Measurements from ENCODE around the gene CNN1.

The CNN1 gene

DNA sequence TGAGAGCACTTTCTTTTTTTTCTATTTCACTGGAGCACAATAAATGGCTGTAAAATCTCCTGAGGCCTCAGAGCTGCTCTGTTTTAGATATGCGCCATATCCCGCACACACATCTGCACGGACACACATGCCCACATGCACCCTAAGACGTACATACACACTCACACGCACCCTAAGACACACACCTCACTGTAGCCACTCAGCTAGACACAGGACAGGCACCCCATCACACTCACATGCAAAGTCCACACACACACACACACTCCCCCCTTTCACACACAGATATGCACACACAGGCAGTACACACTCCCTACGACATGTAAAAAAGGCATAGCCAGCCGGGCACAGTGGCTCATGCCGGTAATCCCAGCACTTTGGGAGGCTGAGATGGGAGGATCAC, 11.6 kb downstream of the CNN1 start:
- H3K4me3 ChIP-seq (ENCODE audit: low read length in 2 of 2), result no peak overlapping the region
- H3K9ac ChIP-seq (ENCODE audit: low read depth in 1 of 2, low read length in 2 of 2), result no peak overlapping the region
- no peaks in the 10 kb centered on the region for H3K4me1 ChIP-seq (ENCODE audit: control insufficient read depth in 2 of 2, insufficient read depth in 2 of 2, low read length in 2 of 2)
- H3K27ac ChIP-seq (ENCODE audit: low read depth in 2 of 2, low read length in 2 of 2), result no peak overlapping the region
- H3K27me3 ChIP-seq (ENCODE audit: control insufficient read depth in 2 of 2, insufficient read depth in 2 of 2, low read length in 2 of 2), result no peaks in the 10 kb centered on the region
- peaks cover 15 to 21% of the 10 kb centered on the region in 2 donors for H3K36me3 ChIP-seq (ENCODE audit: control insufficient read depth in 2 of 2, insufficient read depth in 2 of 2, low read length in 2 of 2)
- no peaks in the 10 kb centered on the region for H3K9me3 ChIP-seq (ENCODE audit: control insufficient read depth in 2 of 2, low read length in 2 of 2)

DNA sequence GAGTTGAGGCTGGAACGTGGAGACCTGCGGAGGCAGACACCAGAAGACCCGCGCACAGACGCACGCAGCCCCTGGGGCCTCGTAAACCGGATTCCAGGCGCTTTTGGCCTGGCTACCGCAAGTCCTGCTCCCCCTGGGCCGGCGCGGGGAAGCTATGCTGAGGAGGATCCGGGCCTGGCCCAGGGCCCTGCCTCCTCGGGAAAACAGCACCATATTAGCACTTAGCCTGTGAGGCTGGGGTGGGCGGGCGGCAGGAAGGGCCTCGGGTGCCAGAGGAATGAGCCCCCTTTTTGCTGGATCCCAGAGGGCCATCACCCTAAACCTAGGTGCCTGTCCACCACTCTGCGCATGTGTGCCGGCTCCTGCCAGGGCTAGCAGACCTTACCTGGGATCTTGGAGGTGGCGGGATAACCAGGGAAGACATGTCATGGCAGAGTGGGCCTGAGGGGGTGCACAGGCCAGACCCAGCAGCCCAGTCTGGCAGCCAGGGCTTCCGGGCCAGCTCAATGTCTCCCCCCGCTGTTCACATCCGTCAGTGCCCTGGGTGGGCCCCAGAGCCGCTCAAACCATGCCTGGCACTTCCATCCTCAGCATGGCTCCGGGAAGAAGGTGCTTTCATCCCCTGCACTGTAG, 13.1 kb downstream of the CNN1 start:
- no peaks in the 10 kb centered on the region for H3K27me3 ChIP-seq (ENCODE audit: control insufficient read depth in 2 of 2, insufficient read depth in 2 of 2, low read length in 2 of 2)
- H3K36me3 ChIP-seq (ENCODE audit: control insufficient read depth in 2 of 2, insufficient read depth in 2 of 2, low read length in 2 of 2), result peaks cover 15 to 29% of the 10 kb centered on the region in 2 donors
- H3K9ac ChIP-seq (ENCODE audit: low read depth in 1 of 2, low read length in 2 of 2), result no peak overlapping the region
- H3K4me1 ChIP-seq (ENCODE audit: control insufficient read depth in 2 of 2, insufficient read depth in 2 of 2, low read length in 2 of 2), result no peaks in the 10 kb centered on the region
- no peak overlapping the region for H3K4me3 ChIP-seq (ENCODE audit: low read length in 2 of 2)
- H3K27ac ChIP-seq (ENCODE audit: low read depth in 2 of 2, low read length in 2 of 2), result peak overlapping the region; percentile 2 to 68
- no peaks in the 10 kb centered on the region for H3K9me3 ChIP-seq (ENCODE audit: control insufficient read depth in 2 of 2, low read length in 2 of 2)

DNA sequence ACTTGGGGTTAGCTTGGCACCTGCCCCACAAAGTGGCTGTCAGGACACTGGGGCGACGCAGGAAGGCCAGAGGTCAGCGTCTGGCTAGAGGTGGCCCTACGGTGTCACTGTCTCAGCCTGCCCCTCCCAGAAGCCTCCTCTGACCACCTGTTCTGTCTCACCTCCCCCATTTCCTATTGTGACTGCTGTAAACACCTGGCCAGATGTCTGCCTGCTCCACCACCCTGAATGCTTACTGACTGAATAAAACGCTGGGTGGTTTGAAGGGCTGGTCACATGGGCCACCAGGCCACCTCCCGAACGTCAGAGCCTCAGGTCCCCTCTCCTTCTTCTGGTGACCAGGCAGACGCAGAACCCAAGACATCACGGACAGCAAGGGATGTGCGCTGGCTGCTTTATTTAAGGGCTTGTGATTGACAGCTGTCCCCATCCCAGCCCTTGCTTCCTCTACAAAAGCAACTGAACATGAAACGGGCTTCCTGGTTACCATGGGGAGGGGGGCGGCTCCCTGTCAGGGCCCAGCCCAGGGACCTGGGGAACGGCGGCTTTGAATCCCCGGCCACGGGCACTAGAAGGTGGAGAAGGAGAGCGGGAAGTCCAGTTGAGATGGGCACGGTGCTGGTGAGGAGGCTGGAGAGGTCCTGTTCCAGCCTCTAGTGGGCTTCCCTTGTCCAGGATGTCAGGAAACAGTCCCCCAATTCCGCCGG, 14.2 kb downstream of the CNN1 start:
- no peaks in the 10 kb centered on the region for H3K9me3 ChIP-seq (ENCODE audit: control insufficient read depth in 2 of 2, low read length in 2 of 2)
- H3K9ac ChIP-seq (ENCODE audit: low read depth in 1 of 2, low read length in 2 of 2), result no peak overlapping the region
- peaks cover 15 to 31% of the 10 kb centered on the region in 2 donors for H3K36me3 ChIP-seq (ENCODE audit: control insufficient read depth in 2 of 2, insufficient read depth in 2 of 2, low read length in 2 of 2)
- H3K4me3 ChIP-seq (ENCODE audit: low read length in 2 of 2), result no peak overlapping the region
- H3K4me1 ChIP-seq (ENCODE audit: control insufficient read depth in 2 of 2, insufficient read depth in 2 of 2, low read length in 2 of 2), result peaks cover under 1 to 1% of the 10 kb centered on the region in 2 donors
- H3K27me3 ChIP-seq (ENCODE audit: control insufficient read depth in 2 of 2, insufficient read depth in 2 of 2, low read length in 2 of 2), result no peaks in the 10 kb centered on the region
- peak overlapping the region in 1 of 2 donors; percentile 68 for H3K27ac ChIP-seq (ENCODE audit: low read depth in 2 of 2, low read length in 2 of 2)

DNA sequence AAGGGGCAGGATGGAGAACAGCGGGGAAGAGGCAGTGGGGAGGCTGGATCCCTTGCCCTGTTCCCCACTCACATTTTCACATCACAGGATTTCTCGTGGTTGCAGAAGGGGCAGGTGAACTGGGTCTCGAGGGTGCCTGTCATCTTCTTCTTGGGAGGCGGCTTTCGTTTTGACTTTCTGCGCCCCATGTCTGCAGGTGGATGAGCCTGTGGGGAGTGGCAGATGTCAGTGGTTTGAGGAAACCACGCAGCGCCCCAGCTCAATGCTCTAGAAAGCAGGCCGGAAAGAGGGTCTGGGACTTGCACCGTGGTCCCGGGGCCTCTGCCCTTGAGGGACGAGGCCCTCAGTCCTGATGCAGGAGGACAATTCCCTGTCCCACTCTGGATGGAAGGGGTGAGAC, 15.5 kb downstream of the CNN1 start:
- no peak overlapping the region for H3K9ac ChIP-seq (ENCODE audit: low read depth in 1 of 2, low read length in 2 of 2)
- peak overlapping the region in 1 of 2 donors; percentile 56 for H3K27ac ChIP-seq (ENCODE audit: low read depth in 2 of 2, low read length in 2 of 2)
- H3K4me1 ChIP-seq (ENCODE audit: control insufficient read depth in 2 of 2, insufficient read depth in 2 of 2, low read length in 2 of 2), result peaks cover 8% of the 10 kb centered on the region in 2 donors
- peaks cover 15 to 31% of the 10 kb centered on the region in 2 donors for H3K36me3 ChIP-seq (ENCODE audit: control insufficient read depth in 2 of 2, insufficient read depth in 2 of 2, low read length in 2 of 2)
- H3K4me3 ChIP-seq (ENCODE audit: low read length in 2 of 2), result no peak overlapping the region
- H3K27me3 ChIP-seq (ENCODE audit: control insufficient read depth in 2 of 2, insufficient read depth in 2 of 2, low read length in 2 of 2), result no peaks in the 10 kb centered on the region
- H3K9me3 ChIP-seq (ENCODE audit: control insufficient read depth in 2 of 2, low read length in 2 of 2), result no peaks in the 10 kb centered on the region

DNA sequence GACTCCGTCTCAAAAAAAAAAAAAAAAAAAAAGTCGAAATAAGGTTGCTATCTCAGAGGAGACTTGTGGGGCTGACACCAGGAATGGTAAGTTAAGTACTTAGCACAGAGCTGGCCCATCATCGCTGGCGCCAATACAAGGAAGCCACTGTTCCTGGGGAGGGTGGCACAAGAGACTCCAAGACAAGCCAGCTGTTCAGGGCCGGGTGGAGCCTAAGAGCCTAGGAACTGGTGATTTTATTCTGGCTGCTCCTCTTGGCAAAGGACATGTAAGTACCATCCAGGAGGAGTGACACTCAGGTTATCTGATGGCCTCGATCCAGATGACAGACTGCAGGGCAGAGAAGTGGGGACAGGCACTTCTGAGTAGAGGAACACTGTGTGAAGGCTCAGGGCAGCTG, 16.6 kb downstream of the CNN1 start:
- peaks cover 15 to 31% of the 10 kb centered on the region in 2 donors for H3K36me3 ChIP-seq (ENCODE audit: control insufficient read depth in 2 of 2, insufficient read depth in 2 of 2, low read length in 2 of 2)
- peaks cover 8 to 15% of the 10 kb centered on the region in 2 donors for H3K4me1 ChIP-seq (ENCODE audit: control insufficient read depth in 2 of 2, insufficient read depth in 2 of 2, low read length in 2 of 2)
- no peak overlapping the region for H3K4me3 ChIP-seq (ENCODE audit: low read length in 2 of 2)
- no peaks in the 10 kb centered on the region for H3K27me3 ChIP-seq (ENCODE audit: control insufficient read depth in 2 of 2, insufficient read depth in 2 of 2, low read length in 2 of 2)
- no peaks in the 10 kb centered on the region for H3K9me3 ChIP-seq (ENCODE audit: control insufficient read depth in 2 of 2, low read length in 2 of 2)
- H3K27ac ChIP-seq (ENCODE audit: low read depth in 2 of 2, low read length in 2 of 2), result no peak overlapping the region
- H3K9ac ChIP-seq (ENCODE audit: low read depth in 1 of 2, low read length in 2 of 2), result no peak overlapping the region

- H3K27me3 ChIP-seq (ENCODE audit: control insufficient read depth in 2 of 2, insufficient read depth in 2 of 2, low read length in 2 of 2), result no peaks in the 10 kb centered on the region
- no peaks in the 10 kb centered on the region for H3K9me3 ChIP-seq (ENCODE audit: control insufficient read depth in 2 of 2, low read length in 2 of 2)
- peaks cover 15 to 31% of the 10 kb centered on the region in 2 donors for H3K36me3 ChIP-seq (ENCODE audit: control insufficient read depth in 2 of 2, insufficient read depth in 2 of 2, low read length in 2 of 2)
- H3K9ac ChIP-seq (ENCODE audit: low read depth in 1 of 2, low read length in 2 of 2), result no peak overlapping the region
- no peak overlapping the region for H3K27ac ChIP-seq (ENCODE audit: low read depth in 2 of 2, low read length in 2 of 2)
- no peak overlapping the region for H3K4me3 ChIP-seq (ENCODE audit: low read length in 2 of 2)
- peaks cover 8 to 16% of the 10 kb centered on the region in 2 donors for H3K4me1 ChIP-seq (ENCODE audit: control insufficient read depth in 2 of 2, insufficient read depth in 2 of 2, low read length in 2 of 2)
Measured at GRCh38 chr19:11556634-11557420, 18.2 kb downstream of the CNN1 start.

- peak within 1 kb of the TSS; percentile 92 to 97 for H3K4me3 ChIP-seq (ENCODE audit: low read length in 2 of 2)
- H3K9ac ChIP-seq (ENCODE audit: low read depth in 1 of 2, low read length in 2 of 2), result peak within 1 kb of the TSS; percentile 60 to 76
- no peaks in the 10 kb centered on the region for H3K27me3 ChIP-seq (ENCODE audit: control insufficient read depth in 2 of 2, insufficient read depth in 2 of 2, low read length in 2 of 2)
- peaks cover 8 to 16% of the 10 kb centered on the region in 2 donors for H3K4me1 ChIP-seq (ENCODE audit: control insufficient read depth in 2 of 2, insufficient read depth in 2 of 2, low read length in 2 of 2)
- peak within 1 kb of the TSS; percentile 66 to 74 for H3K27ac ChIP-seq (ENCODE audit: low read depth in 2 of 2, low read length in 2 of 2)
- no peaks in the 10 kb centered on the region for H3K9me3 ChIP-seq (ENCODE audit: control insufficient read depth in 2 of 2, low read length in 2 of 2)
- H3K36me3 ChIP-seq (ENCODE audit: control insufficient read depth in 2 of 2, insufficient read depth in 2 of 2, low read length in 2 of 2), result peaks cover 3 to 15% of the 10 kb centered on the region in 2 donors
Measured at GRCh38 chr19:11558881-11559828, 20.5 kb downstream of the CNN1 start, which contains the start of gene ELOF1. Gene ELOF1, minus strand, starts transcription at chr19:11559230. Its CDS starts 4,883 bp downstream, at chr19:11554347.

GRCh38 chr19:11560404-11561051, 21.9 kb downstream of the CNN1 start:
- peak overlapping the region in 1 of 2 donors; percentile 97 for H3K4me3 ChIP-seq (ENCODE audit: low read length in 2 of 2)
- peaks cover 0 to 7% of the 10 kb centered on the region in 2 donors for H3K36me3 ChIP-seq (ENCODE audit: control insufficient read depth in 2 of 2, insufficient read depth in 2 of 2, low read length in 2 of 2)
- H3K27ac ChIP-seq (ENCODE audit: low read depth in 2 of 2, low read length in 2 of 2), result no peak overlapping the region
- peak overlapping the region in 1 of 2 donors; percentile 5 for H3K9ac ChIP-seq (ENCODE audit: low read depth in 1 of 2, low read length in 2 of 2)
- H3K27me3 ChIP-seq (ENCODE audit: control insufficient read depth in 2 of 2, insufficient read depth in 2 of 2, low read length in 2 of 2), result no peaks in the 10 kb centered on the region
- no peaks in the 10 kb centered on the region for H3K9me3 ChIP-seq (ENCODE audit: control insufficient read depth in 2 of 2, low read length in 2 of 2)
- H3K4me1 ChIP-seq (ENCODE audit: control insufficient read depth in 2 of 2, insufficient read depth in 2 of 2, low read length in 2 of 2), result peaks cover 8 to 16% of the 10 kb centered on the region in 2 donors

DNA sequence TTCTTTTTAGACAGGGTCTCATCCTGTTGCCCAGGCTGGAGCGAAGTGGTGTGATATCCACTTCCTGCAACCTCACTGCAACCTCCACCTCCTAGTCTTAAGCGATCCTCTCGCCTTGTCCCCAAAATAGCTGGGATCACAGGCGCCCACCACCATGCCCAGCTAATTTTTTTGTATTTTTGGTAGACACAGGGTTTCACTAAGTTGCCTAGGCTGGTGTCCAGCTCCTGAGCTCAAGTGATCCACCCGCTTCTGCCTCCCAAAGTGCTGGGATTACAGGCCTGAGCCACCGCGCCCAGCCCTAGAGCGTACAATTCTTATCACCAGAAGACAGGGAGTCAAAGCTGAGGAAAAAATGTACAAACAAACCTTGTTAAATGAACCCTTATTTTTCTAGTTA, 24.9 kb downstream of the CNN1 start:
- Histone ChIP-seq H3K27me3 (ENCODE audit: control insufficient read depth in 2 of 2, insufficient read depth in 2 of 2, low read length in 2 of 2) (no peaks in the 10 kb centered on the region), H3K36me3 (ENCODE audit: control insufficient read depth in 2 of 2, insufficient read depth in 2 of 2, low read length in 2 of 2) (no peaks in the 10 kb centered on the region), H3K9me3 (ENCODE audit: control insufficient read depth in 2 of 2, low read length in 2 of 2) (no peaks in the 10 kb centered on the region), H3K4me1 (ENCODE audit: control insufficient read depth in 2 of 2, insufficient read depth in 2 of 2, low read length in 2 of 2) (peaks cover under 1 to 8% of the 10 kb centered on the region in 2 donors), H3K4me3 (ENCODE audit: low read length in 2 of 2) (no peak overlapping the region), H3K27ac (ENCODE audit: low read depth in 2 of 2, low read length in 2 of 2) (no peak overlapping the region), H3K9ac (ENCODE audit: low read depth in 1 of 2, low read length in 2 of 2) (no peak overlapping the region)
